Hepatocyte (in vitro differentiated cells): Measurements from ENCODE around the gene NKRF.

ENCODE experiments used
- CTCF ChIP-seq: fragments of 200-600 bp; sonication (generic); IDR thresholded peaks from 2 replicates; pipeline ENCODE4 v1.5.1; 2016; ENCODE audit warnings: antibody characterized with exemption, mild to moderate bottlenecking; ENCODE audit not compliant: poor library complexity
- EZH2 ChIP-seq: fragments of 200-600 bp; sonication (generic); IDR thresholded peaks from 2 replicates; pipeline ENCODE4 v1.6.1; 2016; ENCODE audit warnings: antibody characterized with exemption, mild to moderate bottlenecking, borderline replicate concordance
- EZH2phosphoT487 ChIP-seq: fragments of 200-600 bp; sonication (generic); IDR thresholded peaks from one replicate; pipeline ENCODE4 v1.6.1; 2018; ENCODE audit warnings: antibody characterized with exemption, mild to moderate bottlenecking, low read depth, moderate library complexity; ENCODE audit not compliant: unreplicated experiment, severe bottlenecking

GRCh38 chrX:119604766-119605463 lies 1.3 kb downstream of the NKRF start:
- TF ChIP-seq CTCF (no peak), EZH2 (no peak), EZH2phosphoT487 (no peak)
